GM19043 (cell line): ENCODE data around the gene TTLL10.

Experiments used
- ATAC-seq: cut with Tn5 transposase; IDR thresholded peaks from one replicate; pipeline ENCODE4 v1.9.1; 2021; ENCODE audit warnings: low read depth; ENCODE audit not compliant: unreplicated experiment

The TTLL10 gene

GRCh38 chr1:1232208-1232795 lies 58.6 kb downstream of the TTLL10 start, which contains the start of gene B3GALT6:
TSS of gene B3GALT6 (plus strand) at chr1:1232237. CDS start at chr1:1232279, 42 bp downstream.
- ATAC-seq, result no peak

DNA sequence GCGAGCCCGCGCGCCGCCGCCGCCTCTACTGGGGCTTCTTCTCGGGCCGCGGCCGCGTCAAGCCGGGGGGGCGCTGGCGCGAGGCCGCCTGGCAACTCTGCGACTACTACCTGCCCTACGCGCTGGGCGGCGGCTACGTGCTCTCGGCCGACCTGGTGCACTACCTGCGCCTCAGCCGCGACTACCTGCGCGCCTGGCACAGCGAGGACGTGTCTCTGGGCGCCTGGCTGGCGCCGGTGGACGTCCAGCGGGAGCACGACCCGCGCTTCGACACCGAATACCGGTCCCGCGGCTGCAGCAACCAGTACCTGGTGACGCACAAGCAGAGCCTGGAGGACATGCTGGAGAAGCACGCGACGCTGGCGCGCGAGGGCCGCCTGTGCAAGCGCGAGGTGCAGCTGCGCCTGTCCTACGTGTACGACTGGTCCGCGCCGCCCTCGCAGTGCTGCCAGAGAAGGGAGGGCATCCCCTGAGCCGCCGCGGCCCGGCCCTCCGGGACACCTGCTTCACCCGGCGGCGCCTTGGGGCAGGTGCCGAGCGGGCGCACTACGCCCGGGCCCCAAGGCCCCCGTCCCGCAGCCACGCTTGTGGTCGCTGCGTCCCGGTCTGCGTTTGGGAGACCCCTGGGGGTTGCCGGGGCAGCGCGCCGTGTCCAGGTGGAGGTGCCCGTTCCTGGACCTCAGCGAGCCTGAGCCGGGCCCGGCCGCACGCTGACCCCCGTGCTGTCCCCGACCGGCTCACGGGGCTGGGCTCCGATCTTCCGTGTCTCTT lies 59.3 kb downstream of the TTLL10 start:
- ATAC-seq, result no peak

DNA sequence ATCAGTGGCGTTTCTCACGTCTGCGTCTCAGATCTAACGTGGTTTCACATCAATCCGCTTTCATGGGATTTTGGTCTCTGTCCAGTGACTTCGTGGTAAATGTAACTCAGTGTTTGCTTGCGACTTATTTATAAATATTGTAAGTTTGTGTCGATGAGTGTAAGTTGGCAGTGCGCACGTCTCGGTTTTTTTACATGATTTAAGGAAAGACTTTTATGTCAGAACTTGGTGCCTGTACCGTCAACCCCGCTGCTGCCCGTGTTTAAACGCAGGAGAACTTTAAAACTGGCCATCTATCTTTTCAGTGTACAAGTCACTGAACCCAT lies 59.9 kb downstream of the TTLL10 start:
- no peak for ATAC-seq

DNA sequence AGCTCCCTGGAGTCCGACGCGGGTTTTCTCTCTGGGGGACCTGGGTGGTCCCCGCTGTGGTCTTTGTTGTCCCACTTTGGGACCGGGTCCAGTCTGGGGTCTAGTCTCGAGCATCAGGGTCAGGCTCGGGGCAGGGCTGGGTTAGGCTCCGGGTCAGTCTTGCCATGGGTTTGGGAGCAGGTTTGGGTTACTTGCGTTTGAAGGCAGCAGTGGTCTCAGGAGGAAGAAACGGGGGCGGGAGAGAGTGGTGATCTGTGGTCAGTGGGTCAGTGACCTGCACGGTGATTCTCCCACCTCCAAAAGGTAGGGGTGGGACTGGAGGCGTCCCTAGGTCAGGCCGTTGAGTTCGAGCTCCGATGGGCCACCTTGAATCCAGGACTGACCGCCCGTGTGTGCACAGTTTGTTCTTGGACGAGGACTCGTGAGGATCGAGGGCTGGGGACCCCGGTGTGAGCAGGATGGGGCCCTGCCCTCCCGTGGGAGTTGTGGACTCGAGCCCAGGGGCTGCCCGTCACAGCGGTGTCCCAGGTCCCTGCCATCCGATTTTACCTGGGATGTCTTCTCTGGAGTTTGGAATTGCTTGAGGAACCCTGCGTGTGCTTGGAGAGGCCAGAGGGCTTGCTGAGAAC lies 60.6 kb downstream of the TTLL10 start:
- no peak for ATAC-seq

DNA sequence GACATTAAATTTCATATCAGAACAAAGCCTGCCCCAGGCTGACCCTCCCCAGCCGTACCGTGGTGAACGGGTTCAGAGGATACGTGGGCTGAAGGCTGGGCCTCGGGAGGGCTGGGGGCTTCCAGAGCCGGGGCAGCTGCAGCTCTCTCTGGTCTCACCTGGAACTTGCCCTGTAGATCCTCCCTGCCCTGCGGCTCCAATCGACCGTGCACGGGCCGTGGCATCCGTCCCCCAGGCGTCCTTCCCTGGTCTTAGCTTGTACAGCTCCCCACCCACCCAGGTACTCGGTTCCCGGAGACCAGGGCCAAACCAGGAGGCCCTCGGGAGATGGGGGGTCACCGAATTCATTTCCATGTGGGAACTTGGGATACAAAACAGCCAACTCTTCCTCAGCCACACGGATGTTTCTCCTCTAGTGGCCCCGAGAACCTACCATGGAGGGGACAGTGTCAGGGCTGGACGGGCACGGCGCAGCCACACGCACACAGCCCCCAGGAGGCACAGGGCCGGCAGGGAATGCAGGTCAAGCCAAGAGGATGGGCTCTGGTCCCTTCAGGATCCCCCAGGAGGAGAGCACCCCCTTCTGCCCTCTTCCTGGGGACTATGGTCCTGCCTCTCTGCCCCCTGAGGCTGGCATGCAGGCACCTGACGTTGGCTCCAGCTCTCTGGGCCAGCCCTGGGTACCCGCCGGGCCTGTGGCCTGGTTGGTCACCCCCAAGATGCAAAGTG lies 61.5 kb downstream of the TTLL10 start:
- no peak for ATAC-seq

DNA sequence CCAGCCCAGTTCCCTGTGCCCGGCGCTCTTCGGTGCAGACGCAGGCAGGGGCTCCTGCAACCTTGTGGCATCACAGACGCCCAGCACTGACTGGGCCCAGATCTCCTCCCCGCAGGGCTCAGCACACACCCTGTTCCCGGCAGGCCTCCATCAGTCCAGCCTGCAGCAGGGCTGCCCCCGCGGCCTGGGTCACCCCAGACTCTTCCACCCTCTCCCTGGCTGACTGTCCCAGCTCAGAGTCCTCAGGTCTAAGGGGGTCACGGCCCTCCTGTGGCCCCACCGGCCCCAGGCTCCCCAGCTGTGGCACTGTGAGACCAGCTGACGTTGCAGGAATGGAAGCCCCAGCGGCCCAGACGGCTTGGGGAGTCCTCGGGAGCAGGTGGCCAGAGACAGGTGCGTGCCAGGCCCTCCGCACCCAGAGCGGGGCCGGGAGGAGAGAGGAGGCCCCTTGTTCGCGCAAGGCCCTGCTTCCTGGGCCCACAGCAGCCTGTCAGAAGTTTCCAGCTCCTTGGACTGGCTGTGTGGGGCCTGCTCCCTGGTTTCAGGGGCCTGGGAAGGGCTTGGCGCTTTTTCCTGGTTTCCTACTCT lies 62.6 kb downstream of the TTLL10 start:
- ATAC-seq, result no peak

DNA sequence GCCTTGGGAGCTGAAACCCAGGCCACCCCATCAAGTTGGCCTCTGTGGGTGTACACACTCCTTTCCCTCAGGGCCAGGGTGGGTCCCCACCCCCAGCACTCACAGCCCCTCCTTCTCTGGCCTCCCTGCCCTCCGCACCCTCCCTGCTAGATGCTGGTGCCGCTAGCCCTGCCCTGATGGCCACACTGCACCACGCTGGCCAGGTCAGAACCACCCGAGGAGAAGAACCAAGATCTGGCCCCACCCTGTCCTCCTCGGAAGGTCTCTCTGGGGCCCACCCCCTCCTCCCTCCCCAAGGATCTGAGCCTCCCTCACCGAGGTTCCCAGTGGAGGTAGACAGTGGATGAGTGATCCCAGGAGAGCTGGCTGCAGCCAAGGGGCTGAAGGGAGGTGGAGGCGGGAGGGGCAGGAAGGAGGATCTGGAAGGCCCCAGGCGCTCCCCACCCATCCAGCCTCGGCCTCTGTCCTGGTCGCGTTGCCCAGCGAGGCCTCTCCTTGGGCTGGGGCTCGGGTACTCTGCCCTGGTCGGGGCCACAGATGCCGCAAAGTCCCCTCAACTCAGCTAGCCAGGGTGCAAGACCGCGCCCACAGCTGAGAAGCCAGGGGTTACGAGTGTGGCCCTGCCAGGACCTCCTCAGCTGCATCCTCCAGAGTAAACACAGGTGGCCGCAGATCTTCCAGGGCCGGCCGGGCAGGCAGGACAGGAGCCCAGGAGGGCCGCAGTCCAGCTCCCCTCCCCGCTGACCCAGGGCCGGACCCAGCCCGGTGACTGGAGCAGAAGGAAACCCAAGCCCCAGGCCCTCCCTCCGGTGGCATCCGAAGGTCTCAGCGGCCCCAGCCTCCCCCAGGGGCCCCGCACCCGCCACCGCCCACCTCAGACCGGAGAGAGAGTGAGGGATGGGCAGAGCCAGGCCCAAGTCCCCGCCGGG lies 63.5 kb downstream of the TTLL10 start:
- ATAC-seq, result no peak

DNA sequence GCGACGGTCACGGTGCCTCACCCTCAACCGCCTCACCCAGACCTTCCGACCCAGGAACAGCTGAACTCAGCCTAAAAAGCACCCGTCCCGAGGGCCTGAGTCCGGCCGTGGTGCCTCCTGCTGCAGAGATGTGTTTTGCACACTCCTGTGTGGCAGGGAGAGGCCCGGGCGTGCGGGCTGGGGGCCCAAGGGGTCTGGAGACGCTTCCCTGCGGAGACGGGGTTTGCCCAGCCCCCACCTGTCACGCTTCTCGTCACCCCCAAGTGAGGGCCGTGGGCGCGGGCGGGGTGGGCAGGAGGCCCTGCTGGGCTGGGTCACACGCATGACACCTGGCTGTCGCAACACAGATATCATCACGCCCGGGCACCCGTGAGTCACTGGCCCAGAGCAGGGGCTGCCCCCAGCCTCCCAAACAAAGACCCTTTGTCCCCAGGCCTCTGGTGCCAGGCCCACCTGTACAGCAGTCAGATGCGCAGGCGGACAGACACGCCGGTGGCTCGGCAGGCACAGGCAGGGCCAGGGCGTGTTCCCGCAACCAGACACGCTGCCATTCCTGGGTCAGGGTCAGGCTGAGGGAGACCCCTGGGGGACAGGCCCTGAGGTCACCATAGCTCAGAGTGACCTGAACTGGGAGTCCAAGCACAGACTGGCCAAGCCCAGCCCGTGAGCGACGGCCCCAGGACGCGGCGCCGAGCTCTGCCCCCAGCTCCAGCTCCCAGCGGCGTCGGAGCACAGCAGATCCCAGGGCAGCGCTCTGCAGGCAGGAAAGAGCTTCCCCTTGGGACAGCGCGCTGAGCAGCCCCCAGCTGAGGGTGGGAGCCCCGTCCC lies 64.4 kb downstream of the TTLL10 start:
- no peak for ATAC-seq

DNA sequence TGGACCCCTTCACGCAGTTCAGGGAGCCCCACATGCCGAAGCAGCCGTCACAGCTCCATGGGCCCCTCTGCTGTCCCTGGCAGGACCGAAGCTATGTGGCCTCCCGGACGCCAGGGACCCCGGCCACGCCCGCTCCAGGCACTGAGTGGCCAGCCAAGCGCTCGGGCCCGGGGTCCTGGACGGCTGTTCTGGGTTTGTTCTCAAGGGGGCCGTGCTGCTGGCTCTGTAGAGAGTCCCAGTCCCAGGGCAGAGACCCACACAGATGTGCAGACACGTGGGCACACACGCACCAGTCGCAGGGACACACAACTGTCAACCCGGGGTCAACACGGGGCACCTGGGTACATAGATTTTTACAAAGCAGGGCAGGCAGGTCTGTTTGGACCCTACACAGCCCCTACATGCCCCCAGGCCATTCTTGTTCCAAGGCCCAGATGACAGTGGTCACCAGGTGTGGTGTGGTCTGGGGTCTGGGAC lies 65.1 kb downstream of the TTLL10 start:
- ATAC-seq, result no peak

DNA sequence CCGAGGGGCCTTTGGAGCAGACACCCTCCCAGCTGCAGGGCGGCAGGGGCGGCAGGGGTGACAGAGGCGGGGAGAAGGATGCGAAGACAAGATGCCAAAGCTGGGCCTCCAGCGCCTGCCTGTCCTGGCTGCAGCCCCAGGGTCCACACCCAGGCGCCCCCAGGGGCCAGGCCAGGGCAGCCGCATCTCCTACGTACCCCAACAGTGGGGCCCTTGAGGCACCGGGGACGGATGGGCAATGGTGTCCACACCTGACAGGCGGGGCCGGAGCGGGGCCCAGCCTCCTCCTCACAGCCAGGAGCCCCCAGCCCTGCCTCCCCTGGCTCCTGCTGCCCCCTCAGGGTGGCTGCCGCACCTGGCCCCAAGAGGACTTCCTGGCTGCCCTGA lies 65.5 kb downstream of the TTLL10 start:
- ATAC-seq, result no peak

DNA sequence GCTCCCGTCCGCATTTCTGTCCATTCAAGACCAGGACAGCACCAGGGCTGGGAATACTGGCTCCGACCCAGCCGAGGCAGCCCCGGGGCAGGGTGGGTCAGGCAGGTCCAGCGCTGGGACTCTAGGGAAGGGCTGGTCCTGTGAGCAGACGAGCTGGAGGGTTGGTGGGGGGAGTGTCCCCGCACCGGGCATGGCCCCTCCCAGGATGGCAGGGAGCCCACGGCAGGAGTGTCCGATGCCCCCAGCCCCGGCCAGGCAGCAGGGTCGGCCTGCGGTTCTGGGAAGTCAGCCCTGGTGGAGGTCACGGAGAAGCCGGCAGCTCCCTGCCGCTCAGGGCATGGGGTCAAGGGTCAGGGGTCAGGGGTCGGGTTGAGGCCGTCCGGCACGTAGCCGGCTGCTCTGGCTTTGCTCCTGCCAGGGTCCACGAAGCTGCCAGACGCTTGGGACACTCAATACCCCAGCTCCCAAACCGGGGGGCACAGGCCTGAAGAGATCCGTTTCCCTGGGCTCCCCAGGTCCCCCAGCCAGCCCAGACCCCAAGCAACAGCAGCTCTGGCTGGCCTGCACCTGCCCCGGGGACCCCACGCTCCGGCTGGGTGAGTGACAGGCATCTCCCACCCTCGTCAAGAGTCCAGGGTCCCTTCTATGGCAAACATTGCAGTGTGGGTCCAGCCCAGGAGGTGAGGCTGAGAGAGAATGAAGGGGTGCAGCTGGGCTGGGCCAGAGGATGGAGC lies 66.1 kb downstream of the TTLL10 start:
- no peak for ATAC-seq

- ATAC-seq, result no peak
Measured at GRCh38 chr1:1240348-1240732, 66.7 kb downstream of the TTLL10 start.

- ATAC-seq, result no peak
Measured at GRCh38 chr1:1240822-1241587, 67.3 kb downstream of the TTLL10 start.

DNA sequence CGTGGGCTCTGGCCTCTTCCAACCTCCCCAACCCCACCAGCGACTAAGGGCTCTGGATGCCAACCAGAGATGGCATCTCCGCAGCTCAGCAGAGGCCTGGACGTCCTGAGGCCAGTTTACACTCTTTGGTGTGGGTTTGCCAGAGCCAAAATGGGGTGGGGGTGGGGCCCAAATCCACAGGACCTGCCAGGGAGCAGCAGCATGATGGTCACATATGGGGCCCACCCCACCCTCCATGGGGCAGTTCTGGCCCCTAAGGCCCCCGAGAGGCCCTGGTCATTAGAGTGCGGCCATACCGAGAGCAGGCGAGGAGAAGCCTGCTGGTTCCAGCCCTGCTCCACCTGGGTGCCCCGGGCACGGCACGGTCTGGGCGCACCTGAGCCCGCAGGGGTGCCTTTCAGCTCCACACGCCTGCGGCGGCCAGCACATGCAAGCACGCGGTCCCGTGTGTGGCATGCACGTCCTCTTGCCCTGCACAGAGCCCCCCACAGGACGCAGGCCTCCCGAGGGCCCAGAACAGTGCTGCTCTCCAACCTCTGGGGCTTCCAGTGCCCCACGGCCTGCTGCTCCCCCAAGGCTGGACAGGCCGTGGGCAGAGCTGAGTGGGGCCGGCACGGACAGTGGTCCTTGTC lies 68.0 kb downstream of the TTLL10 start:
- no peak for ATAC-seq

GRCh38 chr1:1242461-1243265 lies 69.0 kb downstream of the TTLL10 start:
- no peak for ATAC-seq

- ATAC-seq, result no peak
Measured at GRCh38 chr1:1243266-1243660, 69.6 kb downstream of the TTLL10 start.
